ENCODE results near the gene ST8SIA6.
"Not testable (repeated sequence)": the region's sequence is repeated elsewhere in the genome, so short reads cannot be mapped to it uniquely, and the experiment has no call there.

The ST8SIA6 gene

GRCh38 chr10:17344206-17344605, 110.2 kb downstream of the ST8SIA6 start:
- DNase-seq (ENCODE audit: low read depth in 2 of 2), result no peak

- no peak for DNase-seq (ENCODE audit: low read depth in 2 of 2)
Measured at GRCh38 chr10:17343118-17343517, 111.3 kb downstream of the ST8SIA6 start.

- DNase-seq (ENCODE audit: low read depth in 2 of 2), result no peak
Measured at GRCh38 chr10:17340144-17340829, 114.1 kb downstream of the ST8SIA6 start.

GRCh38 chr10:17335065-17335464, 119.3 kb downstream of the ST8SIA6 start:
- DNase-seq (ENCODE audit: low read depth in 2 of 2), result no peak

GRCh38 chr10:17330501-17330900, 123.9 kb downstream of the ST8SIA6 start:
- no peak for DNase-seq (ENCODE audit: low read depth in 2 of 2)

GRCh38 chr10:17326377-17326776, 128.0 kb downstream of the ST8SIA6 start:
- no peak for DNase-seq (ENCODE audit: low read depth in 2 of 2)

- not testable (repeated sequence) for DNase-seq (ENCODE audit: low read depth in 2 of 2)
Measured at GRCh38 chr10:17321957-17322356, 132.4 kb downstream of the ST8SIA6 start.

GRCh38 chr10:17316488-17317170, 137.8 kb downstream of the ST8SIA6 start:
- DNase-seq (ENCODE audit: low read depth in 2 of 2), result no peak

- no peak for DNase-seq (ENCODE audit: low read depth in 2 of 2)
Measured at GRCh38 chr10:17309435-17309834, 145.0 kb downstream of the ST8SIA6 start.

GRCh38 chr10:17307123-17307522, 147.3 kb downstream of the ST8SIA6 start:
- no peak for DNase-seq (ENCODE audit: low read depth in 2 of 2)

GRCh38 chr10:17292375-17292774, 162.0 kb downstream of the ST8SIA6 start:
- DNase-seq (ENCODE audit: low read depth in 2 of 2), result no peak

- DNase-seq (ENCODE audit: low read depth in 2 of 2), result no peak
Measured at GRCh38 chr10:17290226-17290625, 164.2 kb downstream of the ST8SIA6 start.

- no peak for DNase-seq (ENCODE audit: low read depth in 2 of 2)
Measured at GRCh38 chr10:17289763-17290162, 164.6 kb downstream of the ST8SIA6 start.

GRCh38 chr10:17286562-17287550, 167.5 kb downstream of the ST8SIA6 start:
- DNase-seq (ENCODE audit: low read depth in 2 of 2), result no peak

- DNase-seq (ENCODE audit: low read depth in 2 of 2), result no peak
Measured at GRCh38 chr10:17282311-17282710, 172.1 kb downstream of the ST8SIA6 start.

- DNase-seq (ENCODE audit: low read depth in 2 of 2), result no peak
Measured at GRCh38 chr10:17278607-17279240, 175.7 kb downstream of the ST8SIA6 start.

GRCh38 chr10:17276756-17277424, 177.5 kb downstream of the ST8SIA6 start:
- no peak for DNase-seq (ENCODE audit: low read depth in 2 of 2)

GRCh38 chr10:17273403-17273802, 181.0 kb downstream of the ST8SIA6 start:
- no peak for DNase-seq (ENCODE audit: low read depth in 2 of 2)

- DNase-seq (ENCODE audit: low read depth in 2 of 2), result no peak
Measured at GRCh38 chr10:17272648-17273047, 181.7 kb downstream of the ST8SIA6 start.
